Sigmoid colon (tissue), 4 donors: ENCODE results near the gene PDCD7.

ENCODE experiments used
- EP300 ChIP-seq, 4 donors: sonication (generic); formaldehyde crosslinking; IDR thresholded peaks; one replicate each; pipeline ENCODE4 v1.6.1; 2017; ENCODE audit warnings: antibody characterized with exemption in 4 of 4
- POLR2A ChIP-seq, 2 donors: fragments of 450-650 bp; IDR thresholded peaks; one replicate each; pipeline ENCODE4 v1.6.1; 2016; ENCODE audit warnings: antibody characterized with exemption in 2 of 2, mild to moderate bottlenecking in 2 of 2, moderate library complexity in 2 of 2
- POLR2AphosphoS5 ChIP-seq, 4 donors: sonication (generic); formaldehyde crosslinking; IDR thresholded peaks; one replicate each; pipeline ENCODE4 v1.6.1; 2017; ENCODE audit warnings: antibody characterized with exemption in 4 of 4
- TF ChIP-seq, protein P1 (sequence below), 4 experiments: fragments of 450-650 bp in 3 of 4; fragments of 200-600 bp in 1 of 4; IDR thresholded peaks; one replicate each; pipeline ENCODE4 v1.5.1; 2016 to 2019; ENCODE audit warnings: antibody characterized with exemption in 4 of 4, mild to moderate bottlenecking in 3 of 4, moderate library complexity in 2 of 4

DNA sequence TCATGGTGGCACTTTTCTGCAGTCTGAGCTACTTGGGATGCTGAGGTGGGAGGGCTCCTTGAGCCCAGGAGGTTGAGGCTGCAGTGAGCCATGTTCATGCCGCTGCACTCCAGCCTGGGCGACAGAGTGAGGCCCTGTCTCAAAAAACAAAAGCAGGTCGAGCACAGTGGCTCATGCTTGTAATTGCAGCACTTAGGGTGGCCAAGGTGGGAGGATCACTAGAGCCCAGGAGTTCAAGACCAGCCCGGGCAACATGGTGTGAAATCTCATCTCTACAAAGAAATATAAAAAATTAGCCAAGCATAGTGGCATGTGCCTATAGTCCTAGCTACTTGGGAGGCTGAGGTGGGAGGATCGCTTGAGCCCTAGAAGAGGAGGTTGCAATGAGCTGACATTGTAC is 28.6 kb downstream of the PDCD7 start:
- TF ChIP-seq, protein P1, sequence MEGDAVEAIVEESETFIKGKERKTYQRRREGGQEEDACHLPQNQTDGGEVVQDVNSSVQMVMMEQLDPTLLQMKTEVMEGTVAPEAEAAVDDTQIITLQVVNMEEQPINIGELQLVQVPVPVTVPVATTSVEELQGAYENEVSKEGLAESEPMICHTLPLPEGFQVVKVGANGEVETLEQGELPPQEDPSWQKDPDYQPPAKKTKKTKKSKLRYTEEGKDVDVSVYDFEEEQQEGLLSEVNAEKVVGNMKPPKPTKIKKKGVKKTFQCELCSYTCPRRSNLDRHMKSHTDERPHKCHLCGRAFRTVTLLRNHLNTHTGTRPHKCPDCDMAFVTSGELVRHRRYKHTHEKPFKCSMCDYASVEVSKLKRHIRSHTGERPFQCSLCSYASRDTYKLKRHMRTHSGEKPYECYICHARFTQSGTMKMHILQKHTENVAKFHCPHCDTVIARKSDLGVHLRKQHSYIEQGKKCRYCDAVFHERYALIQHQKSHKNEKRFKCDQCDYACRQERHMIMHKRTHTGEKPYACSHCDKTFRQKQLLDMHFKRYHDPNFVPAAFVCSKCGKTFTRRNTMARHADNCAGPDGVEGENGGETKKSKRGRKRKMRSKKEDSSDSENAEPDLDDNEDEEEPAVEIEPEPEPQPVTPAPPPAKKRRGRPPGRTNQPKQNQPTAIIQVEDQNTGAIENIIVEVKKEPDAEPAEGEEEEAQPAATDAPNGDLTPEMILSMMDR (IDR thresholded peaks at IDR 0.05): no peak
- no peak for TF ChIP-seq EP300 (IDR thresholded peaks at IDR 0.05)
- TF ChIP-seq POLR2AphosphoS5 (IDR thresholded peaks at IDR 0.05): no peak
- TF ChIP-seq POLR2A (IDR thresholded peaks at IDR 0.05): no peak
